ENCODE data around the gene DUSP14. TPM values are rescaled to one million over a fixed set of nuclear protein-coding genes. Genes with fewer than 3 reads are reported as not detected.

The DUSP14 gene
- total and polyA plus RNA-seq, 2 experiments from 2014 or later, result 36.7 to 38.7 TPM

- Histone ChIP-seq H3K4me3 (no peak overlapping the region), H3K27me3 (ENCODE audit: insufficient read depth) (no peaks in the 10 kb centered on the region), H3K4me2 (no peak overlapping the region), H3K9me2 (ENCODE audit: insufficient read depth) (no peaks in the 10 kb centered on the region), H3K4me1 (ENCODE audit: insufficient read depth) (no peaks in the 10 kb centered on the region), H4K20me1 (replicated peaks; ENCODE audit: insufficient read depth) (no peaks in the 10 kb centered on the region), H3K79me2 (replicated peaks; ENCODE audit: insufficient read depth) (no peaks in the 10 kb centered on the region), H3K36me3 (ENCODE audit: insufficient read depth) (no peaks in the 10 kb centered on the region; the same call in 1 of the 2 replicates), H3F3A (replicated peaks; ENCODE audit: low read depth) (0 out of 2 replicates have a peak, but pooled peaks cover 3% of the 10 kb centered on the region), H3K27ac (ENCODE audit: low read depth) (no peak overlapping the region), H2AFZ (no peak overlapping the region)
- DNase-seq (ENCODE audit: low spot score) (no peak), ATAC-seq (no peak)
- no peak overlapping the region for H3K4me3 Mint-ChIP-seq
- H3K36me3 Mint-ChIP-seq (ENCODE audit: low read depth), result peaks cover 31% of the 10 kb centered on the region; the same call in 2 of the 3 replicates
- H3K27me3 Mint-ChIP-seq (ENCODE audit: insufficient read depth, low read depth, poor library complexity), result no peaks in the 10 kb centered on the region
- H3K27ac Mint-ChIP-seq, result no peak overlapping the region
- no peaks in the 10 kb centered on the region for H3K4me1 Mint-ChIP-seq
- H3K9me3 Mint-ChIP-seq, result no peaks in the 10 kb centered on the region
- TF ChIP-seq EZH2phosphoT487 (IDR thresholded peaks at IDR 0.05; ENCODE audit: unreplicated experiment), result no peak
- TF ChIP-seq EZH2 (IDR thresholded peaks at IDR 0.05; ENCODE audit: low read depth, unreplicated experiment), result no peak
- no peak for TF ChIP-seq CREB1 (CRISPR knock-in tag; IDR thresholded peaks at IDR 0.05; ENCODE audit: low read depth)
- TF ChIP-seq JUNB (IDR thresholded peaks at IDR 0.05; ENCODE audit: unreplicated experiment), result no peak
- no peak for TF ChIP-seq REST (IDR thresholded peaks at IDR 0.05; ENCODE audit: unreplicated experiment)
- no peak for TF ChIP-seq STAT1 (IDR thresholded peaks at IDR 0.05; ENCODE audit: unreplicated experiment)
- no peak for TF ChIP-seq ZNF114 (CRISPR knock-in tag; IDR thresholded peaks at IDR 0.05)
- TF ChIP-seq ETS1 (IDR thresholded peaks at IDR 0.05), result no peak
- TF ChIP-seq NANOG (IDR thresholded peaks at IDR 0.05; ENCODE audit: borderline replicate concordance), result no peak
- no peak for TF ChIP-seq ZNF462 (CRISPR knock-in tag; IDR thresholded peaks at IDR 0.05)
- TF ChIP-seq POLR2AphosphoS5 (IDR thresholded peaks at IDR 0.05; ENCODE audit: low read depth), result no peak
- no peak for TF ChIP-seq ZNF331 (CRISPR knock-in tag; IDR thresholded peaks at IDR 0.05; ENCODE audit: low read depth)
- TF ChIP-seq, protein P1, sequence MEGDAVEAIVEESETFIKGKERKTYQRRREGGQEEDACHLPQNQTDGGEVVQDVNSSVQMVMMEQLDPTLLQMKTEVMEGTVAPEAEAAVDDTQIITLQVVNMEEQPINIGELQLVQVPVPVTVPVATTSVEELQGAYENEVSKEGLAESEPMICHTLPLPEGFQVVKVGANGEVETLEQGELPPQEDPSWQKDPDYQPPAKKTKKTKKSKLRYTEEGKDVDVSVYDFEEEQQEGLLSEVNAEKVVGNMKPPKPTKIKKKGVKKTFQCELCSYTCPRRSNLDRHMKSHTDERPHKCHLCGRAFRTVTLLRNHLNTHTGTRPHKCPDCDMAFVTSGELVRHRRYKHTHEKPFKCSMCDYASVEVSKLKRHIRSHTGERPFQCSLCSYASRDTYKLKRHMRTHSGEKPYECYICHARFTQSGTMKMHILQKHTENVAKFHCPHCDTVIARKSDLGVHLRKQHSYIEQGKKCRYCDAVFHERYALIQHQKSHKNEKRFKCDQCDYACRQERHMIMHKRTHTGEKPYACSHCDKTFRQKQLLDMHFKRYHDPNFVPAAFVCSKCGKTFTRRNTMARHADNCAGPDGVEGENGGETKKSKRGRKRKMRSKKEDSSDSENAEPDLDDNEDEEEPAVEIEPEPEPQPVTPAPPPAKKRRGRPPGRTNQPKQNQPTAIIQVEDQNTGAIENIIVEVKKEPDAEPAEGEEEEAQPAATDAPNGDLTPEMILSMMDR (conservative IDR thresholded peaks at IDR 0.05; ENCODE audit: low read depth in 2 of 2), result no peak
Observed at GRCh38 chr17:37462492-37462891, 27.2 kb upstream of the DUSP14 start.

All from GM23338 (cell line).